Measurements from ENCODE around the gene MED26.
"Not testable (repeated sequence)": the region's sequence is repeated elsewhere in the genome, so short reads cannot be mapped to it uniquely, and the experiment has no call there.

The MED26 gene

DNA sequence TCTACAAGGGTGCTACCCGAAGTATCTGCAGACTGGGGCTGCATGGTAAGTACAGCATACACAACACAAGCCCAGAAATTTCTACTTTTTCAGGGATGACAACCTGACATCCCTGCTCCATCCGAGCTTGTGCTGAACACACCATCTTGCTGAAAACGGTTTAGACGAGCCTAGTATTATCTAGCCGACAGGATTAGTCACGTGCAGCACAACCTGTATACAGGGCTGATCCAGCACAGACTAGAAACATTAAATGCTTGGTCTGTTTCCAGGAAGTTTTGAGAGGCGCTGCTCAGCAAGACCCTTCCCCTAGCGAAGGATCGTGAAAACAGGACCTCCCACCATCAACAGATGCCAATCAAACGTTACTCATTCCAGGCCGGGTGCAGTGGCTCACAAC lies 27.7 kb upstream of the MED26 start:
- in situ Hi-C loops (cut with MboI; ENCODE audit: low pct_unique_long_range_greater_than_20kb, low sequenced_read_pairs, unreplicated experiment): no loop called here
- DNase-seq (ENCODE audit: low spot score): no peak
- TF ChIP-seq, protein P1, sequence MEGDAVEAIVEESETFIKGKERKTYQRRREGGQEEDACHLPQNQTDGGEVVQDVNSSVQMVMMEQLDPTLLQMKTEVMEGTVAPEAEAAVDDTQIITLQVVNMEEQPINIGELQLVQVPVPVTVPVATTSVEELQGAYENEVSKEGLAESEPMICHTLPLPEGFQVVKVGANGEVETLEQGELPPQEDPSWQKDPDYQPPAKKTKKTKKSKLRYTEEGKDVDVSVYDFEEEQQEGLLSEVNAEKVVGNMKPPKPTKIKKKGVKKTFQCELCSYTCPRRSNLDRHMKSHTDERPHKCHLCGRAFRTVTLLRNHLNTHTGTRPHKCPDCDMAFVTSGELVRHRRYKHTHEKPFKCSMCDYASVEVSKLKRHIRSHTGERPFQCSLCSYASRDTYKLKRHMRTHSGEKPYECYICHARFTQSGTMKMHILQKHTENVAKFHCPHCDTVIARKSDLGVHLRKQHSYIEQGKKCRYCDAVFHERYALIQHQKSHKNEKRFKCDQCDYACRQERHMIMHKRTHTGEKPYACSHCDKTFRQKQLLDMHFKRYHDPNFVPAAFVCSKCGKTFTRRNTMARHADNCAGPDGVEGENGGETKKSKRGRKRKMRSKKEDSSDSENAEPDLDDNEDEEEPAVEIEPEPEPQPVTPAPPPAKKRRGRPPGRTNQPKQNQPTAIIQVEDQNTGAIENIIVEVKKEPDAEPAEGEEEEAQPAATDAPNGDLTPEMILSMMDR (IDR thresholded peaks at IDR 0.05; ENCODE audit: extremely low read depth, insufficient read depth, missing control alignments): no peak

DNA sequence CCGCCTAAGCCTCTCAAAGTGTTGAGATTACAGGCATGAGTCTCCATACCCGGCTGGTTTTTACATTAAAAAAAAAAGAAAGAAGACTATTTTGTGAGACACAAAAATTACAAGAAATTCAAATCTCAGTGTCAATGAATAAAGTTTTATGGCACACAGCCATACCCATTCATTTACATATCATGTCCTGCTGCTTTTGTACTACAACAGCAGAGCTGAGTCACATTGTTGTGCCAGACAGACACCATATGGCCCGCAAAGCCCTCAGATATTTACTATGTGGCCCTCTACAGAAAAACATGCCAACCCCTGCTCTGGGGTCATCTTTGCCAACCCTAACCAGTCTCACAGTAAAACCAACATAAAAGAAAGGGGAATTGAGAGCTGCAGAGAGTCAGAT lies 26.6 kb upstream of the MED26 start:
- no peak for DNase-seq (ENCODE audit: low spot score)
- TF ChIP-seq, protein P1 (IDR thresholded peaks at IDR 0.05; ENCODE audit: extremely low read depth, insufficient read depth, missing control alignments): no peak
- in situ Hi-C loops (cut with MboI; ENCODE audit: low pct_unique_long_range_greater_than_20kb, low sequenced_read_pairs, unreplicated experiment): no loop called here

DNA sequence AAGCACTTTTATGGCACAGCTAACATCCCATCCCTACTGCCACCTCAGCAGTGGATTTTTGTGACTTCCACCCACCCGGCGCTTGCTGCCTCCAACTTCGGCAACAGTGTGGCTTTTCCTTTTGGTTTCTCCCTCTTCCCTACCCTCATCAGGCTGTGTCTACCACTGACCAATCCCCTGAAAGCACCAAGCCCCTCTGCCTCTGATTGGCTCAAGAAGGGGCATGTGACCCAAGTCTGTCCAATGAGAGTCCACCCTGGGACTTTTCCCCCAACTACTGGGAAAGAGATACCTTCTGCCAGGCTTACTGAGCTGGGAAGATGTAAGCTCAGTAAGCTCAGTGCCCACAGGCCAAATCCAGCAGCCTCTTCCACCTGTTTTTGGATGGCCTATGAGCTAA lies 26.1 kb upstream of the MED26 start:
- in situ Hi-C loops (cut with MboI; ENCODE audit: low pct_unique_long_range_greater_than_20kb, low sequenced_read_pairs, unreplicated experiment): no loop called here
- no peak for DNase-seq (ENCODE audit: low spot score)

DNA sequence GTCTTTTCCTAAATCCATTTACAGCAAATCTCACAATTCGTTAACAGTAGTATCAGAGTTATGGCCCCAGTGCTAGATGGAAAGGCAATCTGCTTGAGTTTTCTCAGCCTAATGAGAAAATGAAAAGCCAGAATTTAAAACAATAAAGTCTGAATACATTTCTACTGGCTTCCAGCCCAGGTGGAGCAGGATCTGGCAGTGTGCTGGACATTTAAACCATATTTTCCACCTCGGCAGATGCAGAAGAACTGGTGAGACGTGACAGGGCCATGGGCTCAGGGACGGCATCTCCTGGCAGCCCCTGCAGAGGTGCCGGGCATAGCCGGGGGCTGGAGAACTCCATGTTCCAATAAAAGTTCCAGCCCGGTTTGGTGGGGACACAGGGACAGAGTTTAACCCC lies 24.9 kb upstream of the MED26 start:
- in situ Hi-C loops (cut with MboI; ENCODE audit: low pct_unique_long_range_greater_than_20kb, low sequenced_read_pairs, unreplicated experiment): no loop called here
- TF ChIP-seq, protein P1 (IDR thresholded peaks at IDR 0.05; ENCODE audit: extremely low read depth, insufficient read depth, missing control alignments): no peak
- no peak for DNase-seq (ENCODE audit: low spot score)

More for the DNA sequence above, 26.1 kb upstream of the MED26 start:
- TF ChIP-seq, protein P1 (IDR thresholded peaks at IDR 0.05; ENCODE audit: extremely low read depth, insufficient read depth, missing control alignments): no peak

DNA sequence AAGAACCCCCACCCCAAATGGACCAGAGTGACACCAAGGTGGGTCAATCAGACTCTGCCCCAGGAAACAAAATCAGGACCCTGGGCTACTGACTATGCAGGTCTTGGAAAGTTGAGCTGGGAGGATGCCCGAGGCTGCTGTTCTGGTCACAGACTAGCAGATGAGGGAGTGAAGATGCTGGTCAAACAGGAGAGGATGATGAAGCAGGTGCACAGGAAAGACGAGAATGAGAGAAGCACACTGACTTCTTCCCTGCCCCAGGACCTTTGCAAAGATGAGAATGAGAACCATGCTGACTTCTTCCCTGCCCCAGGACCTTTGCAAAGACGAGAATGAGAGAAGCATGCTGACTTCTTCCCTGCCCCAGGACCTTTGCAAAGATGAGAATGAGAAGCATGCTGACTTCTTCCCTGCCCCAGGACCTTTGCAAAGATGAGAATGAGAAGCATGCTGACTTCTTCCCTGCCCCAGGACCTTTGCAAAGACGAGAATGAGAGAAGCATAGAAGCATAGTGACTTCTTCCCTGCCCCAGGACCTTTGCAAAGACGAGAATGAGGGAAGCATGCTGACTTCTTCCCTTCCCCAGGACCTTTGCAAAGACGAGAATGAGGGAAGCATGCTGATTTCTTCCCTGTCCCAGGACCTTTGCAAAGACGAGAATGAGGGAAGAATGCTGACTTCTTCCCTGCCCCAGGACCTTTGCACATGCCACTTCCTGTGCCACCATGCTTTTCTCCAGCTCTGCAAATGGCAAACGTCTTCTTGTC lies 23.6 kb upstream of the MED26 start:
- in situ Hi-C loops (cut with MboI; ENCODE audit: low pct_unique_long_range_greater_than_20kb, low sequenced_read_pairs, unreplicated experiment); DNase-seq (ENCODE audit: low spot score): not testable (repeated sequence)

DNA sequence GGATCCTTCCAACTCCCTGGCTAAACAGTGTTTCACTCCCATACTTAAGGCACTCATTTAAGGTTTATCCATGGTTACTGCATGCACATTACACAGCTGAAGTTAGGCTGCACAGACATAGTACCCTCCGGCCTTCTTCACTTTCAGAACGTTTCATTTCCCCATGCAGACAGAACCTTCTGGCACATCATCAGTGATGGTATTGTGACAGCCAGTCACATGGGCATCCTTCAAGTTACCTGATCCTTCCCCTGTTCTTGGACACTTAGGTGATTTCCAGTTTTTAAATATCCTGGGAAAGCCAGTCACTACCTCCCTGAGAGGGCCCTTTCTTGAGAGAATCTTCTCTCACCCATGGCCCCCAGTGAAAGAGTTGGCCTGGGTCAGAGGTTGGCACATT lies 22.8 kb upstream of the MED26 start:
- in situ Hi-C loops (cut with MboI; ENCODE audit: low pct_unique_long_range_greater_than_20kb, low sequenced_read_pairs, unreplicated experiment): no loop called here
- DNase-seq (ENCODE audit: low spot score): no peak
- TF ChIP-seq, protein P1 (IDR thresholded peaks at IDR 0.05; ENCODE audit: extremely low read depth, insufficient read depth, missing control alignments): no peak

DNA sequence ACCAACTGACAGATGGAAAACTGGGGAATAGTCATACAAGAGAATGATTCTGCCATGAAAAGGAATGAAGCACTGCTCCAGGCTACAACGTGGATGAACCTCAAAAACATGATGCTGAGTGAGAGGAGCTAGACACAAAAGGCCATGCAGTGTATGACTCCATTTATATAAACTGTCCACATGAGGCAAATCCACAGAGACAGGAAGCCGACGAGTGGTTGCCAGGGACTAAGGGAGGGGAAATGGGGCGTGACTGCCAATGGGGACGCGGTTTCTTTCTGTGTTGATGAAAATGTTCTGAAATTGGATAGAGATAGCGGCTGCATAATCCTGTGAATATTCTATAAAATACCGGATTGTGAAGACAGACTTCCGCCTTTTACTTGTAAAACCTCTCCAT lies 21.7 kb upstream of the MED26 start:
- no peak for DNase-seq (ENCODE audit: low spot score)
- in situ Hi-C loops (cut with MboI; ENCODE audit: low pct_unique_long_range_greater_than_20kb, low sequenced_read_pairs, unreplicated experiment): no loop called here
- TF ChIP-seq, protein P1 (IDR thresholded peaks at IDR 0.05; ENCODE audit: extremely low read depth, insufficient read depth, missing control alignments): no peak
